Memory B cell (primary cell): ENCODE data around the gene SPDYE4.

Experiments
- ATAC-seq: fragments of 150-1000 bp; cut with Tn5 transposase; 2 replicates; pipeline ENCODE4 v1.10.0; 2021; ENCODE audit warnings: low read depth, mild to moderate bottlenecking, moderate library complexity
- DNase-seq, 2 donors: peaks; one replicate each; pipeline ENCODE4 v3.0.0; 2022; ENCODE audit warnings: low spot score in 2 of 2
- H3K27ac Mint-ChIP-seq: one replicate; pipeline ENCODE4 v1.8.0; 2022; ENCODE audit warnings: mild to moderate bottlenecking, moderate library complexity, mixed read lengths
- H3K27me3 Mint-ChIP-seq: one replicate; pipeline ENCODE4 v1.8.0; 2022; ENCODE audit warnings: mixed read lengths
- H3K36me3 Mint-ChIP-seq: one replicate; pipeline ENCODE4 v1.8.0; 2022; ENCODE audit warnings: mild to moderate bottlenecking, mixed read lengths
- H3K4me1 Mint-ChIP-seq: one replicate; pipeline ENCODE4 v1.8.0; 2022; ENCODE audit warnings: mixed read lengths
- H3K4me3 Mint-ChIP-seq: one replicate; pipeline ENCODE4 v1.8.0; 2022; ENCODE audit warnings: mild to moderate bottlenecking, moderate library complexity, mixed read lengths
- H3K9me3 Mint-ChIP-seq: one replicate; pipeline ENCODE4 v1.8.0; 2022; ENCODE audit warnings: mixed read lengths

Gene SPDYE4

DNA sequence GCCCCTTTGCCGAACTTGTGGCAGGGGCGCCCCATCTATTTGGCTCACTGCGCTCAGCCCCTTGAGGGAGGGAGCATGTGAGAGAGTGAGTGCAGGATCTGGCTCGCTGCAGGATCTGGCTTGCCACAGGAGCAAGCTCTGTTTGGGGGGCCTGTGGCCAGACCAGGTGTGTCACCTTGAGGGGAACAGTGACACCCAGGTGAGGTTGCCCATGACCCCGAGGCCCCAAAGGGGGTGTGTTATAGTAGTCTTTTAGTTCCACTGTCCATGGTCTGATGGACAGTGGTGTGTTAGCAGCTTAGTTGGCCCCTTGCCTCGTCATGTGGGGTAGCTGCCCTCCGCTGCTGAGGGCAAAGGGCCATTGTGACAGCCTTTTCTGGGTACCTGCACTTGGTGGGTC is 55.3 kb downstream of the SPDYE4 start:
- ATAC-seq, result no peak
- Mint-ChIP-seq H3K4me1 (peaks cover 3% of the 10 kb centered on the region), H3K27ac (no peak overlapping the region), H3K36me3 (peaks cover 3% of the 10 kb centered on the region), H3K4me3 (no peak overlapping the region), H3K27me3 (peaks cover 29% of the 10 kb centered on the region), H3K9me3 (peaks cover 3% of the 10 kb centered on the region)
- DNase-seq, result no peak

GRCh38 chr17:8701754-8702153 is 56.6 kb downstream of the SPDYE4 start:
- peaks cover 3% of the 10 kb centered on the region for H3K4me1 Mint-ChIP-seq
- ATAC-seq (no peak), DNase-seq (no peak)
- peaks cover 30% of the 10 kb centered on the region for H3K27me3 Mint-ChIP-seq
- H3K4me3 Mint-ChIP-seq, result no peak overlapping the region
- H3K9me3 Mint-ChIP-seq, result peaks cover 3% of the 10 kb centered on the region
- no peak overlapping the region for H3K27ac Mint-ChIP-seq
- peaks cover 3% of the 10 kb centered on the region for H3K36me3 Mint-ChIP-seq

DNA sequence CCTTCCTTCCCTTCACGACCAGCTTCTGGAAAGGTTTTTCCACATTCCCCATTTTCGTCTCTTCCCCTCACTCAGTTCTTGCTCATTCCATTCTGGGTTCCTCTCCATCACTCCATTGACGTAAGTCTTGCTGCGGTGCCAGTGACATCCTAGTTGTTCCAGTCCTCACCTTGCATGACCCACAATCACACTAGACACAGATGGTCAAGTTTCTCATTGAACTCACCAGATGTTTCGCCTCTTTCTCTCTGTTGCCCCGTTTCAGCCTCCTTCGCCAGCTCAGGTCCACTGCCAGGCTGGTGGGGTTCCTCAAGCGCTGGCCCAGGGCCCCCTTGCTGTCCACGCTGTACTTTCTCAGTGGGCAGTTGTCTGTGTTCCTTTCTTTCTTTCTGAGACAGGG is 57.1 kb downstream of the SPDYE4 start:
- H3K4me1 Mint-ChIP-seq, result peaks cover 3% of the 10 kb centered on the region
- H3K9me3 Mint-ChIP-seq, result peaks cover 3% of the 10 kb centered on the region
- DNase-seq (no peak), ATAC-seq (no peak)
- no peak overlapping the region for H3K27ac Mint-ChIP-seq
- H3K27me3 Mint-ChIP-seq, result peaks cover 29% of the 10 kb centered on the region
- no peak overlapping the region for H3K4me3 Mint-ChIP-seq
- H3K36me3 Mint-ChIP-seq, result peaks cover 3% of the 10 kb centered on the region
